HEK293T (cell line): ENCODE data around the gene NDUFB8.
"Not testable (repeated sequence)": the region's sequence is repeated elsewhere in the genome, so short reads cannot be mapped to it uniquely, and the experiment has no call there.

Experiments used
- CTCF ChIA-PET: fragments of 350-600 bp; formaldehyde crosslinking; extraction: SDS; loops from one replicate; lab custom pipeline; 2021; ENCODE audit warnings: antibody characterized with exemption, inconsistent platforms; lab: Yijun Ruan, JAX
- POLR2A ChIA-PET: fragments of 350-600 bp; formaldehyde crosslinking; extraction: SDS; loops from one replicate; lab custom pipeline; 2020; ENCODE audit warnings: antibody characterized with exemption, inconsistent platforms; lab: Yijun Ruan, JAX
- DNase-seq: peaks from one replicate; pipeline ENCODE4 v3.0.0; 2012; ENCODE audit warnings: mixed read lengths; ENCODE audit errors: extremely low spot score
- ARNT ChIP-seq: fragments of 450-650 bp; IDR thresholded peaks from 2 replicates; pipeline ENCODE4 v1.6.1; 2017; ENCODE audit warnings: mild to moderate bottlenecking
- BHLHE40 ChIP-seq: fragments of 450-650 bp; IDR thresholded peaks from 2 replicates; pipeline ENCODE4 v1.6.1; 2016; ENCODE audit warnings: mild to moderate bottlenecking, moderate library complexity, borderline replicate concordance
- CTBP1 ChIP-seq: fragments of 450-650 bp; IDR thresholded peaks from 2 replicates; pipeline ENCODE4 v1.6.1; 2016; ENCODE audit warnings: borderline replicate concordance
- ELF4 ChIP-seq: fragments of 450-650 bp; IDR thresholded peaks from 2 replicates; pipeline ENCODE4 v1.6.1; 2017; ENCODE audit warnings: antibody characterized with exemption
- FOXA1 ChIP-seq: fragments of 450-650 bp; IDR thresholded peaks from 2 replicates; pipeline ENCODE4 v1.6.1; 2016; ENCODE audit warnings: mild to moderate bottlenecking
- FOXK2 ChIP-seq: fragments of 450-650 bp; IDR thresholded peaks from 2 replicates; pipeline ENCODE4 v1.6.1; 2016; ENCODE audit warnings: mild to moderate bottlenecking
- FOXM1 ChIP-seq: fragments of 450-650 bp; IDR thresholded peaks from 2 replicates; pipeline ENCODE4 v1.6.1; 2017; ENCODE audit warnings: mild to moderate bottlenecking, borderline replicate concordance
- HDGF ChIP-seq: fragments of 450-650 bp; IDR thresholded peaks from 2 replicates; pipeline ENCODE4 v1.6.1; 2017; ENCODE audit warnings: antibody characterized with exemption, borderline replicate concordance
- L3MBTL2 ChIP-seq: fragments of 450-650 bp; conservative IDR thresholded peaks from 2 replicates; pipeline ENCODE4 v1.6.1; 2016; ENCODE audit warnings: mild to moderate bottlenecking
- LEF1 ChIP-seq: fragments of 450-650 bp; IDR thresholded peaks from 2 replicates; pipeline ENCODE4 v1.6.1; 2017; ENCODE audit warnings: mild to moderate bottlenecking, borderline replicate concordance
- NFRKB ChIP-seq: fragments of 450-650 bp; IDR thresholded peaks from 2 replicates; pipeline ENCODE4 v1.6.1; 2016; ENCODE audit warnings: mild to moderate bottlenecking, moderate library complexity
- PKNOX1 ChIP-seq: fragments of 450-650 bp; IDR thresholded peaks from 2 replicates; pipeline ENCODE4 v1.6.1; 2016
- SP1 ChIP-seq: fragments of 450-650 bp; IDR thresholded peaks from 2 replicates; pipeline ENCODE4 v1.6.1; 2017
- SUZ12 ChIP-seq: fragments of 450-650 bp; IDR thresholded peaks from 2 replicates; pipeline ENCODE4 v1.6.1; 2016; ENCODE audit warnings: mild to moderate bottlenecking
- TARDBP ChIP-seq: fragments of 450-650 bp; IDR thresholded peaks from 2 replicates; pipeline ENCODE4 v1.6.1; 2016
- ZNF384 ChIP-seq: fragments of 450-650 bp; IDR thresholded peaks from 2 replicates; pipeline ENCODE4 v1.6.1; 2016

The NDUFB8 gene

DNA sequence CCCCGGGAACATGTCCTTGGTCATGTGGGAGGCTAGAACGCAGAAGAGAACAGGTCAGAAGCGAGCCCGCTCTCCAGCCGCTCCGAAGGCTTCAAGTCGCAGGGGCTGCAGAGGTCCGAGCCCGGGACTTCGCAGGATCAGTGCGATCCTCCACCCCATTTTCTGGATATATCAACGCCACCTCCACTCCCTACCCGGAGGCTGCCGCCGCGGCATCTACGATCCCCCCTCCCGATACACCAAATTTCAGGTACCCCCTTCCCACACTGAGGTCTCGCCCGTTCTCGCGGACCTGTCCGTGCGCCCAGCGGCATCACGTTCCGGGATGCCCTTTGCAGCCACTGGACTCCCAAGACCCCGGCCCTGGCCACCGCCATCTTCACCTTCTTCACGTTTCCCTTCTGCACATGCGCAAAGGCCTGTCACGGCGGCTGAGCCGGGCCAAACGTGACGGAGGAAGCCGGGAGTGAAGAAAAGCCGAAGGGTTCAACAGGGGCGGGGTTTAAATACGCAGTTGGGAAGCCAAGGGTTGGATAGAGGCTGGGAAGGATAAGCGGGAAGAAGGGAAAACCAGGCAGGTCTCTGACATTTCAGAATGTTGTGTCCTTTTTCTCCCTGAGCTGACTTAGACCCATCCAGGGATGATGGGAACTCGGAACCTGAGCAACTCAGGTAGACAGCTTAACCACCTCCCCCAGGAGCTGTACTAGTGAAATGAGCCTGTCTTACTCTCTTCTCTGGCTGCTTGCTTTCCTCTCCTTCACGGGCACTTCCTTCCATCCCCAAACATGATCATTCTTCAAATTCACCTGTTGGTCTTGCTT, at the start of gene NDUFB8:
TSS of gene NDUFB8 (minus strand) at position 397 of the 824 bp plus-strand sequence. CDS start at position 377, 20 bp downstream.
- DNase-seq, result peak; percentile 95
- POLR2A ChIA-PET, result interaction anchor here (0.7 to 1.4 kb wide), 6 partner anchors 8 to 359 kb away, joined by 3 to 6 read pairs (median 3); partner anchors contain the start of gene SCD
- CTCF ChIA-PET, result interaction anchor here (0.7 kb wide), 2 partner anchors 47 to 188 kb away, joined by 3 read pairs; no protein-coding TSS in a partner anchor
- no peak for TF ChIP-seq FOXM1
- TF ChIP-seq LEF1, result no peak
- TF ChIP-seq L3MBTL2, result 0 out of 2 replicates have a peak, but pooled peaks have one; percentile 28
- no peak for TF ChIP-seq ZNF384
- TF ChIP-seq CTBP1, result no peak

GRCh38 chr10:100576282-100576635, 46.6 kb upstream of the NDUFB8 start:
- CTCF ChIA-PET, result interaction anchor here (1.3 to 1.9 kb wide), 2 partner anchors 167 to 302 kb away, joined by 3 to 6 read pairs; no protein-coding TSS in a partner anchor
- POLR2A ChIA-PET, result no interaction called here
- TF ChIP-seq FOXK2 (no peak), BHLHE40 (no peak), ARNT (no peak), FOXM1 (no peak), CTBP1 (no peak), NFRKB (no peak), SUZ12 (no peak), FOXA1 (no peak), SP1 (no peak), PKNOX1 (no peak), HDGF (no peak), LEF1 (no peak)

DNA sequence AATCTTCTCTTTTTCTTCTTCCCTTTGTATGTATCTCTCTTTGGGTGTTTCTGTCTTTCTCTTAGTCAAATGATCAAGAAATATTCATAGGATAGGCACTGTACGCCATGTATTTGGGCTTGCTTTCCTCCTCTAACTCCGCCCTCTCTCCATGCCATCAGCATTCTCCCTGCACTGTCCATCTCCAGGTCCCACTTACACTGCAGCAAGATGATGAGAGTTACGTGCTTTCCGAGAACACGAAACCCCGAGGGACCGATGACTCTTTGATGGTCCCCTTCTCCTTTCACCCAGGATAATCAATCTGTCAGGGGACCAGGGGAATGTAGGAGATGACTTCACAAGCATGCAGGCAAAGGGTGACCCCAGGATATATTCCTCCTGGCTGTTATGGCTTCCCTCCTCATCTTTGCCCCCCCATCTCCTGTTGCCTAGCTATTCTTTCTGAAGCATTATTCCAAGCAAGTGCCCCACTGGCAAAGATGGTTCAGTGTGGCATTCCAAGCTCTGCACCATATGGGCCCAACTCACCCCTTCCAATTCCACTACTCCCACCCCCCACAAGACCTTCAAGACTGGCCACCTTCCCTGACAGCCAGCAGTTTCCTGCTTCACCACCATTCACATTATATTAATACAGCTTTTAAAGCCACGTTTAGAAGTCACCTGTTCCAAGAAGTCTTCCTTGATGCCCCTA, 46.1 kb upstream of the NDUFB8 start:
- DNase-seq, result peak; percentile 3
- CTCF ChIA-PET, result interaction anchor here (1.3 to 1.9 kb wide), 2 partner anchors 168 to 302 kb away, joined by 3 to 6 read pairs; no protein-coding TSS in a partner anchor
- POLR2A ChIA-PET, result no interaction called here
- no peak for TF ChIP-seq SP1
- TF ChIP-seq ZNF384, result no peak
- no peak for TF ChIP-seq HDGF
- no peak for TF ChIP-seq FOXK2
- TF ChIP-seq NFRKB, result no peak
- TF ChIP-seq SUZ12, result no peak
- no peak for TF ChIP-seq TARDBP
- no peak for TF ChIP-seq ELF4
- TF ChIP-seq FOXA1, result no peak
- no peak for TF ChIP-seq FOXM1
- TF ChIP-seq CTBP1, result no peak

More at GRCh38 chr10:100576282-100576635, 46.6 kb upstream of the NDUFB8 start:
- peak; percentile 4 for DNase-seq

- DNase-seq, result peak; percentile 3
- POLR2A ChIA-PET, result not testable (repeated sequence)
- CTCF ChIA-PET, result interaction anchor here (1.9 kb wide), 1 partner anchor 168 kb away, joined by 6 read pairs; no protein-coding TSS in a partner anchor
These were observed 45.5 kb upstream of the NDUFB8 start for GRCh38 chr10:100575146-100575545.

GRCh38 chr10:100571084-100571856, 41.6 kb upstream of the NDUFB8 start:
- TF ChIP-seq SUZ12 (no peak), ARNT (no peak), FOXM1 (no peak), ELF4 (no peak), SP1 (no peak), FOXA1 (no peak), NFRKB (no peak), ZNF384 (no peak), CTBP1 (no peak), HDGF (no peak), TARDBP (no peak), PKNOX1 (no peak), LEF1 (no peak), L3MBTL2 (no peak), FOXK2 (no peak), BHLHE40 (no peak)
- ChIA-PET POLR2A (no interaction called here), CTCF (no interaction called here)
- DNase-seq, result no peak

DNA sequence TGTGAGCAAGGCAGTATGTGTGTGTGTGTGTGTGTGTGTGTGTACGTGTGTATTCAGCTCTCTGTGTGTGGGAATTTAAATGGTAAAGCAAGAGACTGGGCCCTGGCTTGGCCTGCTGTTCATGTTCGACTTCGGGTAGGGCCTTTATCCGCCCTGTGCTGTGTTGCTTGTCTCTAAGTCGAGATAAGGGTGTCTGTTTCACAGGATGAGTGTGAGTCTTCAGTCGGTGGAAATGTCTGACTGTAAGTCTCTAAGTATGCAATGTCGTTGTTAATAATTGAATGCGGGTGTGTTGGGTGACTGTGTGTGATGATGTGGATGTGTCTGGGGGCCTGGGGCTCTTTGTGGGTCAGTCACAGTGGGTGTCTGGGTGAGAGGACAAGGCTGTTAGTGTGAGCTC, 40.8 kb upstream of the NDUFB8 start:
- no peak for DNase-seq
- ChIA-PET POLR2A (interaction anchor here (1.0 to 1.4 kb wide), 3 partner anchors 9 to 343 kb away, joined by 4 to 5 read pairs (median 5); partner anchors contain the start of gene SLF2), CTCF (interaction anchor here (0.9 to 2.1 kb wide), 4 partner anchors 9 to 308 kb away, joined by 3 to 10 read pairs (median 6); no protein-coding TSS in a partner anchor)
- TF ChIP-seq L3MBTL2 (no peak), BHLHE40 (no peak), TARDBP (no peak), ZNF384 (no peak), SUZ12 (no peak)
